HepG2 (cell line): ENCODE data around the gene SLC25A27. TPM values are rescaled to one million over a fixed set of nuclear protein-coding genes. Genes with fewer than 3 reads are reported as not detected.

Experiments
- ATAC-seq: fragments of 200-7000 bp; cut with Tn5 transposase; 3 replicates; pipeline ENCODE4 v1.9.1; 2020; ENCODE audit warnings: mild to moderate bottlenecking, moderate library complexity
- BruUV-seq: library from RNA; stranded (reverse); fragments of 400-500 nt; replicated peaks from 2 replicates; lab custom pipeline; 2021; lab: Mats Ljungman, UMichigan
- CTCF ChIA-PET: fragments of 300-600 bp; formaldehyde crosslinking; extraction: SDS; loops from one replicate; lab custom pipeline; 2021; ENCODE audit warnings: low total read pairs, inconsistent platforms, low intra/inter-chr PET ratio; lab: Yijun Ruan, JAX
- POLR2A ChIA-PET: fragments of 350-600 bp; sonication (Branson Sonifier 250); formaldehyde crosslinking; loops from one replicate; lab custom pipeline; 2020; ENCODE audit warnings: antibody characterized with exemption, inconsistent platforms; lab: Yijun Ruan, JAX
- DNase-seq: peaks from one replicate; pipeline ENCODE4 v3.0.0-alpha.2; 2015; ENCODE audit warnings: low spot score
- FAIRE-seq: peaks from 3 replicates; lab custom pipeline; 2011; peaks lifted over from hg19 to GRCh38; lab: Jason Lieb, UNC
- H2AFZ ChIP-seq: one replicate; pipeline ENCODE4 v1.6.1; 2011; ENCODE audit warnings: low read length, inconsistent platforms
- H3K27ac ChIP-seq: fragments of 300-600 bp; 3 replicates; pipeline ENCODE4 v1.8.0; 2011; ENCODE audit warnings: mixed run types, mild to moderate bottlenecking, mixed read lengths, low read length, inconsistent platforms; ENCODE audit not compliant: insufficient read depth; ENCODE audit errors: extremely low read length
- H3K27me3 ChIP-seq, 2 experiments: fragments of 200-600 bp in 1 of 2; 2 replicates in 1 of 2; 3 replicates in 1 of 2; pipeline versions ENCODE4 v1.6.0 to v1.8.0; 2011; ENCODE audit warnings: low read length in 2 of 2, mild to moderate bottlenecking in 2 of 2, moderate library complexity in 2 of 2, inconsistent platforms in 1 of 2; ENCODE audit not compliant: insufficient read depth in 2 of 2, control insufficient read depth in 1 of 2
- H3K36me3 ChIP-seq, 2 experiments: fragments of 200-600 bp in 1 of 2; replicated peaks in 1 of 2; 2 replicates in 1 of 2; 3 replicates in 1 of 2; pipeline versions ENCODE4 v1.5.1 to v1.8.0; 2011; ENCODE audit warnings: low read length in 2 of 2, inconsistent platforms in 1 of 2; ENCODE audit not compliant: insufficient read depth in 2 of 2, control insufficient read depth in 1 of 2
- H3K4me1 ChIP-seq: 2 replicates; pipeline ENCODE4 v1.5.1; 2012; ENCODE audit warnings: low read length, inconsistent platforms; ENCODE audit not compliant: insufficient read depth
- H3K4me2 ChIP-seq: 2 replicates; pipeline ENCODE4 v1.6.0; 2011; ENCODE audit warnings: low read depth, low read length, inconsistent platforms
- H3K4me3 ChIP-seq, 3 experiments: fragments of 200-600 bp in 1 of 3; sonication (generic), shearing (Covaris generic) in 1 of 3; replicated peaks in 1 of 3; 2 replicates each; pipeline ENCODE4 v1.5.1; 2011 to 2016; ENCODE audit warnings: low read length in 3 of 3, inconsistent platforms in 2 of 3, low read depth in 2 of 3, mild to moderate bottlenecking in 2 of 3, control low read depth in 1 of 3, mixed read lengths in 1 of 3; ENCODE audit not compliant: insufficient read depth in 1 of 3
- H3K79me2 ChIP-seq: one replicate; pipeline ENCODE4 v1.6.1; 2011; ENCODE audit warnings: low read length, inconsistent platforms; ENCODE audit not compliant: insufficient read depth
- H3K9ac ChIP-seq: 2 replicates; pipeline ENCODE4 v1.6.0; 2011; ENCODE audit warnings: mild to moderate bottlenecking, low read depth, low read length, inconsistent platforms; ENCODE audit not compliant: insufficient read depth
- H3K9me3 ChIP-seq: 2 replicates; pipeline ENCODE4 v1.5.1; 2012; ENCODE audit warnings: mild to moderate bottlenecking, low read length
- H4K20me1 ChIP-seq: 2 replicates; pipeline ENCODE4 v1.6.0; 2011; ENCODE audit warnings: inconsistent platforms, mild to moderate bottlenecking, low read length, moderate library complexity; ENCODE audit not compliant: insufficient read depth
- CEBPB ChIP-seq: IDR thresholded peaks from 2 replicates; pipeline ENCODE4 v1.6.1; 2011; ENCODE audit warnings: low read depth, low read length, improper control_type of control experiment, borderline replicate concordance
- CENPT ChIP-seq: sonication (generic); formaldehyde crosslinking; IDR thresholded peaks from 2 replicates; pipeline ENCODE4 v1.8.0; 2022; ENCODE audit warnings: low read depth, mild to moderate bottlenecking, moderate library complexity, missing genetic modification reagents
- NPAS2 ChIP-seq: sonication (generic); formaldehyde crosslinking; IDR thresholded peaks from 2 replicates; pipeline ENCODE4 v1.8.0; 2022; ENCODE audit warnings: mild to moderate bottlenecking, missing genetic modification reagents, borderline replicate concordance
- TAF1 ChIP-seq: sonication (generic); formaldehyde crosslinking; IDR thresholded peaks from 2 replicates; pipeline ENCODE4 v1.4.0; 2020; ENCODE audit warnings: missing genetic modification reagents
- ZNF207 ChIP-seq: fragments of 450-650 bp; IDR thresholded peaks from 2 replicates; pipeline ENCODE4 v1.6.1; 2016; ENCODE audit warnings: antibody characterized with exemption, borderline replicate concordance
- ZNF546 ChIP-seq: sonication (generic); formaldehyde crosslinking; conservative IDR thresholded peaks from 2 replicates; pipeline ENCODE4 v1.8.1; 2023; ENCODE audit warnings: mild to moderate bottlenecking, missing genetic modification reagents
- ZXDC ChIP-seq: sonication (generic); formaldehyde crosslinking; IDR thresholded peaks from 2 replicates; pipeline ENCODE4 v1.5.0; 2020; ENCODE audit warnings: mild to moderate bottlenecking, missing genetic modification reagents
- WGBS: methylation state at CpG from one replicate; pipeline ENCODE4 v1.1.6; 2017; ENCODE audit warnings: low lambda C conversion rate; 5-methylcytosine and 5-hydroxymethylcytosine counted together
- in situ Hi-C: cut with HindIII; loops from 2 replicates; pipeline ENCODE4 v1.10.0; 2017; ENCODE audit warnings: low pct_unique_long_range_greater_than_20kb; ENCODE audit not compliant: extremely low pct_ligation_motif_present
- intact Hi-C: fragments of 100-400 bp; cut with micrococcal nuclease; formaldehyde crosslinking; loops from one replicate; pipeline ENCODE4 v1.10.0; 2022; ENCODE audit not compliant: unreplicated experiment
- polyA plus RNA-seq, 8 experiments: library from polyadenylated mRNA; depleted of rRNA in 3 of 8; stranded (reverse) in 7 of 8; unstranded in 1 of 8; fragments of >200 nt; fragmentation: Illumina TruSeq in 4 of 8; extraction: Trizol in 4 of 8; gene quantifications; 2 replicates each; pipeline versions ENCODE4 v1.2.1 to v1.2.3, GENCODE V29; 2011 to 2016; ENCODE audit warnings: low read depth in 4 of 8, missing spikeins in 1 of 8, mixed read lengths in 1 of 8; ENCODE audit not compliant: insufficient read depth in 1 of 8
- total RNA-seq, 5 experiments: library from RNA; depleted of rRNA; stranded (reverse); fragments of >200 nt; fragmentation: Illumina TruSeq; extraction: Trizol; gene quantifications; 2 replicates each; pipeline ENCODE4 v1.2.3, GENCODE V29; 2016; ENCODE audit warnings: low read depth in 1 of 5
- TF ChIP-seq, protein P1 (sequence below): sonication (generic); formaldehyde crosslinking; IDR thresholded peaks from 2 replicates; pipeline ENCODE4 v1.5.1; 2020; ENCODE audit warnings: mild to moderate bottlenecking, missing genetic modification reagents, moderate library complexity

The SLC25A27 gene
- total and polyA plus RNA-seq, 2 of the 13 experiments (the other 11 are each of a cell fraction or from before 2014, with no cell fraction given), result 0.46 to 1.3 TPM

DNA sequence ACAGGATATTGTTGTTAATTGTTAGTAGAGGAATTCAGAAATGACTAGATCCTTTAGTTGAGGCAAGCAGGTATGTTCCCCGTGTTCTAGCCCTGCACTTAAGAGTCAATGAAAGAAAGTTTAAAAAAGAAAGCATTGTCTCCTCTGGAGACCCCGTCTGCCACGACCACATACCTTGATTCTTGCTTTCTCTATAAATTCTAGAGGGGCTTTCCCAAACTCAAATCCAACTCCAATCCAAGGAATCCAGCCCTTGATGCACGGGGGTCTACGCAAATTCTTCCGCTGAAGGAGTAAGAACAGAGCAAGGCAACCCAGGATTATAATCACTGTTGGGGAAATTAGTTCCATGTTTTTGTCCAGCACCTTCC is 558 bp upstream of the SLC25A27 start (continued):
- TF ChIP-seq NPAS2 (CRISPR knock-in tag), result no peak

DNA sequence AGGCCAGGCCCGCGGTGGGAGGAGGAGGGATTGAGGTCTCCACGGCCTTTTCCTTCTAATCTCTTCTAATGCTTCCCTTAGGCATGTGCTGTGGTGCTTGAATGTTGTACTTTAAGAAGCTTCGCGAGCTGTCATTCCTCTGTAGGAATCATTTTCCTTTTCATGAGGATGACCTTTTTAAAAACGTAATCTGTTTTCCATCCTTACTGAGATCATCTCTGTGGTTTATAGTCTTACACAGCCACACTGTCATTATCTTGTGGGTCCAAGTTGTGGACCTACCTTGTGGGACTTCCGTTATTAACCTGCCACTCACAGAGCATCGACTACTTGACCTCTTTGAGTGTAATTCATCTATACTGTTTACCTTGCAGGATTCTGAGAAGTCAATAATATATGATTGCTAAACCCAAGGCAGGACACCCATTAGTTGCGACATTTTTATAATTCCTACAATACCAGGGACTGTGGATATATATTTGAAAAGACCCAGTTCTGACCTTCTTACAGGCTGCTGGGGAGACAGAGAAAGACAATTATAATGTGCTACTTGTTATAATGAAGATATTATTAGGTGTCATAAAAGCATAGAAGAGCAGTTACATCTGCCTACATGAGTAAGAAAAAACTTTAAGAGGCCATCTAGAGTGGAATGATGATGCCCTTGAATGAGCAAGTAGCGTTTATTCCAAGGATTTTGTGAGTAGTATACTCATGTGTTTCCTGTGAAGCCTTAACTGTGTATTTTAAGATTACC is 842 bp downstream of the SLC25A27 start:
- H3K36me3 ChIP-seq, result no peaks in the 10 kb centered on the region
- intact Hi-C loops (loop anchor here (10.0 kb wide), 1 partner anchor 159 kb away; the partner anchor contains the start of gene RCAN2), in situ Hi-C loops (no loop called here)
- 9% methylated on average over 7 of the region's 10 CpGs for WGBS
- H3K4me3 ChIP-seq, result peak overlapping the region; percentile 69 to 79 (median 70); a peak in 5 of 6 replicates
- no peak for DNase-seq
- ATAC-seq, result no peak
- peaks cover 20% of the 10 kb centered on the region for H3K4me1 ChIP-seq
- FAIRE-seq, result no peak
- ChIA-PET CTCF (no interaction called here), POLR2A (no interaction called here)
- H3K79me2 ChIP-seq, result no peaks in the 10 kb centered on the region
- TF ChIP-seq ZNF207, result no peak
- TF ChIP-seq ZXDC (CRISPR knock-in tag), result 0 out of 2 replicates have a peak, but pooled peaks have one; percentile 25
- TF ChIP-seq TAF1 (CRISPR knock-in tag), result no peak
- TF ChIP-seq CEBPB, result peak; percentile 14; the same call in 1 of the 2 replicates
- TF ChIP-seq CENPT (CRISPR knock-in tag), result 0 out of 2 replicates have a peak, but pooled peaks have one; percentile 20
- TF ChIP-seq, protein P1, sequence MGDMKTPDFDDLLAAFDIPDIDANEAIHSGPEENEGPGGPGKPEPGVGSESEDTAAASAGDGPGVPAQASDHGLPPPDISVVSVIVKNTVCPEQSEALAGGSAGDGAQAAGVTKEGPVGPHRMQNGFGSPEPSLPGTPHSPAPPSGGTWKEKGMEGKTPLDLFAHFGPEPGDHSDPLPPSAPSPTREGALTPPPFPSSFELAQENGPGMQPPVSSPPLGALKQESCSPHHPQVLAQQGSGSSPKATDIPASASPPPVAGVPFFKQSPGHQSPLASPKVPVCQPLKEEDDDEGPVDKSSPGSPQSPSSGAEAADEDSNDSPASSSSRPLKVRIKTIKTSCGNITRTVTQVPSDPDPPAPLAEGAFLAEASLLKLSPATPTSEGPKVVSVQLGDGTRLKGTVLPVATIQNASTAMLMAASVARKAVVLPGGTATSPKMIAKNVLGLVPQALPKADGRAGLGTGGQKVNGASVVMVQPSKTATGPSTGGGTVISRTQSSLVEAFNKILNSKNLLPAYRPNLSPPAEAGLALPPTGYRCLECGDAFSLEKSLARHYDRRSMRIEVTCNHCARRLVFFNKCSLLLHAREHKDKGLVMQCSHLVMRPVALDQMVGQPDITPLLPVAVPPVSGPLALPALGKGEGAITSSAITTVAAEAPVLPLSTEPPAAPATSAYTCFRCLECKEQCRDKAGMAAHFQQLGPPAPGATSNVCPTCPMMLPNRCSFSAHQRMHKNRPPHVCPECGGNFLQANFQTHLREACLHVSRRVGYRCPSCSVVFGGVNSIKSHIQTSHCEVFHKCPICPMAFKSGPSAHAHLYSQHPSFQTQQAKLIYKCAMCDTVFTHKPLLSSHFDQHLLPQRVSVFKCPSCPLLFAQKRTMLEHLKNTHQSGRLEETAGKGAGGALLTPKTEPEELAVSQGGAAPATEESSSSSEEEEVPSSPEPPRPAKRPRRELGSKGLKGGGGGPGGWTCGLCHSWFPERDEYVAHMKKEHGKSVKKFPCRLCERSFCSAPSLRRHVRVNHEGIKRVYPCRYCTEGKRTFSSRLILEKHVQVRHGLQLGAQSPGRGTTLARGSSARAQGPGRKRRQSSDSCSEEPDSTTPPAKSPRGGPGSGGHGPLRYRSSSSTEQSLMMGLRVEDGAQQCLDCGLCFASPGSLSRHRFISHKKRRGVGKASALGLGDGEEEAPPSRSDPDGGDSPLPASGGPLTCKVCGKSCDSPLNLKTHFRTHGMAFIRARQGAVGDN (CRISPR knock-in tag), result peak; percentile 0; the same call in 1 of the 2 replicates
- TF ChIP-seq ZNF546, result no peak
- no peaks in the 10 kb centered on the region for H3K9me3 ChIP-seq
- H3K4me2 ChIP-seq, result peak overlapping the region; percentile 93
- H3K27me3 ChIP-seq, result peaks cover 0 to 25% of the 10 kb centered on the region in 2 experiments; a peak in 2 of 5 replicates
- BruUV-seq, result no TSS peak
- H2AFZ ChIP-seq, result peak overlapping the region; percentile 83
- H4K20me1 ChIP-seq, result no peaks in the 10 kb centered on the region
- no peak overlapping the region for H3K27ac ChIP-seq
- H3K9ac ChIP-seq, result 0 out of 2 replicates have a peak overlapping the region, but pooled peaks have one; percentile 2
